Activated T-helper 1 cell treated with anti-CD3 and anti-CD28 coated beads, Interleukin-12 subunit alpha, Interleukin-12 subunit beta, Interleukin-2, Interleukin-4 antibody, amounts not matched to agents 30 ng/mL and 10 ng/mL and 1 ng/mL, durations not matched to agents 14 hours and 24 hours and 36 hours (primary cell): Measurements from ENCODE around the gene OBSCN. TPM values are rescaled to one million over a fixed set of nuclear protein-coding genes. Genes with fewer than 3 reads are reported as not detected.

Experiments used
- DNase-seq: peaks from one replicate; pipeline ENCODE4 v3.0.0; 2021; ENCODE audit warnings: low spot score
- H3K27ac Mint-ChIP-seq: one replicate; pipeline ENCODE4 v1.8.0; 2021; ENCODE audit warnings: mild to moderate bottlenecking, mixed read lengths
- H3K27me3 Mint-ChIP-seq: one replicate; pipeline ENCODE4 v1.8.0; 2022; ENCODE audit warnings: mild to moderate bottlenecking, moderate library complexity, mixed read lengths; ENCODE audit not compliant: insufficient read depth
- H3K36me3 Mint-ChIP-seq: one replicate; pipeline ENCODE4 v1.8.0; 2021; ENCODE audit warnings: low read depth, mixed read lengths
- H3K4me1 Mint-ChIP-seq: one replicate; pipeline ENCODE4 v1.8.0; 2021; ENCODE audit warnings: low read depth, mixed read lengths
- H3K4me3 Mint-ChIP-seq: one replicate; pipeline ENCODE4 v1.8.0; 2021; ENCODE audit warnings: mild to moderate bottlenecking, moderate library complexity, mixed read lengths
- H3K9me3 Mint-ChIP-seq: one replicate; pipeline ENCODE4 v1.8.0; 2021; ENCODE audit warnings: mixed read lengths
- intact Hi-C: fragments of 100-400 bp; cut with micrococcal nuclease; formaldehyde crosslinking; loops from one replicate; pipeline ENCODE4 v1.15.1; 2024
- total RNA-seq: library from RNA; stranded (reverse); gene quantifications from 2 replicates; pipeline ENCODE4 v1.2.3, GENCODE V29; 2022

OBSCN gene
- total RNA-seq, 1 donor from 2014 or later: 15.2 TPM

DNA sequence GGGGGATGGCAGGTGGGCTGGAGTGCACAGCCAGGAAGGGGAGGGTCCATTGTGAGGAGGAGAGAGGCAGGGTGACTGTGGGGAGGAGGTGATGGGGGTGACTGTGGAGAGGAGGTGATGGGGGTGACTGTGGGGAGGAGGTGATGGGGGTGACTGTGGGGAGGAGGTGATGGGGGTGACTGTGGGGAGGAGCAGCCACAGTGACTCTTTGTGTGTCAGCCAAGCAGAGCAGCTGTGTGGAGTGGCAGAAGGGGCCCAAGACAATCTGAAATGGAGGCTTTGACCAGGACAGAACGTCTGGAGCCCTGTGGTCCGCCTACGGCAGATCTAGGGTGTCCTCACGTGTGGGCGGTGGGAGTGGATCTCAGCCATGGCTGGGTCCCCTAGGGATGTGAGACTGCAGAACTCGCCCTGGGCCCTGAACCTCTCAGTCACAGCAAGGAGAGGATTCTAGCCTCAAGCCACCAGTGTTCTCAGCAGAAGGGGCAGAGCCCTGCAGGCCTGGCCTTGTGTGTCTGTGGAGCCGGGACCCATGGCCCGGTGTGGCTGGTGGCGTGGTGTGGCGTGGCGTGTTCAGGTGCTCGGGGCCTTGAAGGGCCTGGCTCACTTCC is 81.5 kb downstream of the OBSCN start:
- Mint-ChIP-seq H3K4me1 (no peaks in the 10 kb centered on the region), H3K4me3 (no peak overlapping the region), H3K27me3 (no peaks in the 10 kb centered on the region), H3K36me3 (no peaks in the 10 kb centered on the region), H3K9me3 (no peaks in the 10 kb centered on the region), H3K27ac (no peak overlapping the region)
- intact Hi-C loops: no loop called here
- no peak for DNase-seq

DNA sequence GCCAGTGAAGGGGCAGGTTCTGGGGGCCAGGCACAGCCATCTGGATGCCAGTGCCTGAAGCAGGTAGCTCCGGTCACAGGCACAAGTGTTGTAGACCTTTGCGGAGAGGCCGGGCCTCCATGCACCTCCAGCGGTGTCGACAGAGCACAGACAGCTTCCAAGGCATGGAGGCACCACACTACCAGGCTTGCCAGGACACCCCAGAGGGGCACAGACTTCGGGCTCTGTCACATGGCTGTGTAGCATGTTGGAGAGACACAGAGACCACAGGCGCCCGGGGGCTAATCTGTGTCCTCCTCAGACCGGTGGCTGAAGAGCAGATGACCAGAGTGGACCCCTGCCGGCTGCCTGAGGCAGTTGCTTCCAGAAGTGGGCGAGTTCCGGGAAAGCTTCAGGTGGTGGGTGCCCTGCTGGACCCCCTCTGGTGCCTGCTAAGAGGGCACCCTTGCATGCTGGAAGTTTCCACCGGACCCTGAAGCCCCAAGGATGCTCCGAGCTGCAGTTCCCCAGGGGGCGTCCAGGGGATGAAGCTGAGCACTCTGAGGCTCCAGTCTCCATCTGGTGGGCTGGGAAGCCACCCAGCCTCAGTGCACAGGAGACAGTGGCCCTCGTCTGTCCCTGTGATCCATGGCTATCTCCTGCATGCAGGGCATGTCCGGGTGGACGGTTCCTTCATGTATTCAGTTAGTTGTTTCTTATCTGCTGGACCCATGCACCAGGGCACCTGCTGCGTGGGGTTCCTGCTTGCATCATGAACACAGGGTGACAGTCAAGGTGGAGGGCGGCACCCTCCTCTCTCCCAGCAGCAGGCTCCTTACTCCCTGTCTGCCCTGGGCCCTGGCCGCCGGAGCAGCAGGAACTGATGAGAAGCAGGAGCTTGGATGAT is 82.4 kb downstream of the OBSCN start:
- Mint-ChIP-seq H3K27ac (no peak overlapping the region), H3K36me3 (no peaks in the 10 kb centered on the region), H3K4me1 (no peaks in the 10 kb centered on the region), H3K27me3 (no peaks in the 10 kb centered on the region), H3K4me3 (no peak overlapping the region), H3K9me3 (no peaks in the 10 kb centered on the region)
- intact Hi-C loops: no loop called here
- no peak for DNase-seq

DNA sequence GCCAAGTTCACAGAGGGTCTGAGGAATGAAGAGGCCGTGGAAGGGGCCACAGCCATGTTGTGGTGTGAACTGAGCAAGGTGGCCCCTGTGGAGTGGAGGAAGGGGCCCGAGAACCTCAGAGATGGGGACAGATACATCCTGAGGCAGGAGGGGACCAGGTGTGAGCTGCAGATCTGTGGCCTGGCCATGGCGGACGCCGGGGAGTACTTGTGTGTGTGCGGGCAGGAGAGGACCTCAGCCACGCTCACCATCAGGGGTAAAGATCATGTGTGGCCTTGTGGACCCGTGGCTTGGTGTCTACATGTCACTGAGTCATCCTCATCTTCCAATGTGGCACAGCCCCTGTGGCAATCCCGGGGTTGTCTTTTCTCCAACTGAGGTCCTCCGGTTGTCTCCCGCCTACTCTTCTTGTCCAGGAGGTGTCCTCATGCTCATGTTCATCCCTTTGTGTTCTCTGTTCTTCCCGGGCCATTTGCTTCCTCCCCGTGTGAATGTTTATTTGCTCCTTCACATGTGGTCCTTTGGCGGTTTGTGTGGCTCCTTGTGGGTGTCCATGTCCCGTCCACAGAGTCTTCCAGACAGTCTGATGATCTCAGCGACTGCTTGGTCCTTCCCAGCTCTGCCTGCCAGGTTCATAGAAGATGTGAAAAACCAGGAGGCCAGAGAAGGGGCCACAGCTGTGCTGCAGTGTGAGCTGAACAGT is 84.2 kb downstream of the OBSCN start:
- no peak overlapping the region for H3K27ac Mint-ChIP-seq
- H3K4me3 Mint-ChIP-seq: no peak overlapping the region
- no peak for DNase-seq
- intact Hi-C loops: no loop called here
- no peaks in the 10 kb centered on the region for H3K36me3 Mint-ChIP-seq
- peaks cover 3% of the 10 kb centered on the region for H3K9me3 Mint-ChIP-seq
- H3K27me3 Mint-ChIP-seq: no peaks in the 10 kb centered on the region
- no peaks in the 10 kb centered on the region for H3K4me1 Mint-ChIP-seq

DNA sequence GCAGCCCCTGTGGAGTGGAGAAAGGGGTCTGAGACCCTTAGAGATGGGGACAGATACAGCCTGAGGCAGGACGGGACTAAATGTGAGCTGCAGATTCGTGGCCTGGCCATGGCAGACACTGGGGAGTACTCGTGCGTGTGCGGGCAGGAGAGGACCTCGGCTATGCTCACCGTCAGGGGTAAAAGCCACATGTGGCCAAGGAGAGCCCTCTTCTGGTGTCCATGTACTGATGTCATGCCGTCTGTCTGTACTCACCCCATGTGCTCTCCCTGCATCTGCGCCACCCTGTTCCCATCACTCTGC is 84.7 kb downstream of the OBSCN start:
- Mint-ChIP-seq H3K27ac (no peak overlapping the region), H3K9me3 (peaks cover 8% of the 10 kb centered on the region), H3K4me3 (no peak overlapping the region), H3K27me3 (no peaks in the 10 kb centered on the region), H3K36me3 (no peaks in the 10 kb centered on the region), H3K4me1 (no peaks in the 10 kb centered on the region)
- intact Hi-C loops: no loop called here
- no peak for DNase-seq

DNA sequence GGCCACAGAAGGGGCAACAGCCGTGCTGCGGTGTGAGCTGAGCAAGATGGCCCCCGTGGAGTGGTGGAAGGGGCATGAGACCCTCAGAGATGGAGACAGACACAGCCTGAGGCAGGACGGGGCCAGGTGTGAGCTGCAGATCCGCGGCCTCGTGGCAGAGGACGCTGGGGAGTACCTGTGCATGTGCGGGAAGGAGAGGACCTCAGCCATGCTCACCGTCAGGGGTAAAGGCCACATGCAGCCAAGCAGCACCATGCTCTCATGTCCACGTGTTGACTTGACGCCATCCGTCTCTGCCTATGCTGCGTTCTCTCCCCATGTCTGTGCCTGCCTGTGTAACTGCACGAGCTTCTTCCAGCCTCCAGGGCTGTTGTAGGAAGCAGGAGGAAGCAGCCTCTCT is 85.5 kb downstream of the OBSCN start:
- Mint-ChIP-seq H3K9me3 (peaks cover 12% of the 10 kb centered on the region), H3K27ac (no peak overlapping the region), H3K36me3 (no peaks in the 10 kb centered on the region), H3K4me1 (no peaks in the 10 kb centered on the region), H3K27me3 (no peaks in the 10 kb centered on the region), H3K4me3 (no peak overlapping the region)
- intact Hi-C loops: no loop called here
- no peak for DNase-seq

DNA sequence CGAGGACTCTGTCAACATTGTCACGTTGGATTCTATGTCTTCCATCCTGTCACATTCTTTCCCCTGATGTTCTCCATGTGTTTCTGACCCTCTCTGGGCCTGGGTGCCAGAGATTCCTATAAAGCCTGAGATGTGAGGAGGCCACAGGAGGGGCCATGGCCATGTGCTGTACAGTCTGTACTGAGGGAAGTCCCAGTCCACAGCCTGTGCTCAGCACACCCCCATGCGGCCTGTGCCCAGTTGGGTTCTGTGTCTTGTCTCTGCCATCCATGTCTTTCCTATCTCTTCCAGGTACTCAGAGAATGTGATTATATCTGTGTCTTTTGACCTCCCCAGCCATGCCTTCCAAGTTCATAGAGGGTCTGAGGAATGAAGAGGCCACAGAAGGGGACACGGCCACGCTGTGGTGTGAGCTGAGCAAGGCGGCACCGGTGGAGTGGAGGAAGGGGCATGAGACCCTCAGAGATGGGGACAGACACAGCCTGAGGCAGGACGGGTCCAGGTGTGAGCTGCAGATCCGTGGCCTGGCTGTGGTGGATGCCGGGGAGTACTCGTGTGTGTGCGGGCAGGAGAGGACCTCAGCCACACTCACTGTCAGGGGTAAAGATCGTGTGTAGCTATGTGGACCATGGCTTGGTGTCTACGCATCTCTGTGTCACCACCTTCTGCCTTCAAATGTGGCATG is 86.1 kb downstream of the OBSCN start:
- no peaks in the 10 kb centered on the region for H3K27me3 Mint-ChIP-seq
- peaks cover 12% of the 10 kb centered on the region for H3K9me3 Mint-ChIP-seq
- intact Hi-C loops: no loop called here
- no peaks in the 10 kb centered on the region for H3K36me3 Mint-ChIP-seq
- DNase-seq: no peak
- no peak overlapping the region for H3K27ac Mint-ChIP-seq
- H3K4me3 Mint-ChIP-seq: no peak overlapping the region
- no peaks in the 10 kb centered on the region for H3K4me1 Mint-ChIP-seq

- Mint-ChIP-seq H3K27ac (no peak overlapping the region), H3K4me1 (no peaks in the 10 kb centered on the region), H3K36me3 (peaks cover 2% of the 10 kb centered on the region), H3K9me3 (peaks cover 12% of the 10 kb centered on the region), H3K27me3 (no peaks in the 10 kb centered on the region), H3K4me3 (no peak overlapping the region)
- intact Hi-C loops: no loop called here
- DNase-seq: no peak
Observed at GRCh38 chr1:228294717-228295116, 86.9 kb downstream of the OBSCN start.

DNA sequence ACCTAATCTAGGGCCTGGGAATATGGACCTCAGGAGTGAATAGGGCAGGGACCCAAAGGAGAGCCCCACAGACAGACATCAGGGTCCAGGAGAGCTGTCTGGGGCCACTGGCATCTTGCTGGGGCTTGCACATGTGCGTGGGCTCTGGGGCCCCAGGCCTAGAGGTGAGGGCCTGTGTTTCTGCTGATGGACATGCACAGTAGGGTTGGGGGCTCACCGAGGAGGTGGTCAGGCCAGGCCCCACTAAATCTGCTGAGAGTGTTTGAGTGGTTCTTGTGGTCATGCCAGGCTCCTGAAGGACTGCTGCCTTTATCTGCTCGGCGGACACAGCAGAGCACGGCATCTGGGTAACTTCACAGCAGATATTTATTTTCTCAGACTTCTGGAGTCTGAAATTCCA is 87.4 kb downstream of the OBSCN start:
- Mint-ChIP-seq H3K4me1 (no peaks in the 10 kb centered on the region), H3K36me3 (peaks cover 2% of the 10 kb centered on the region), H3K4me3 (no peak overlapping the region), H3K27me3 (no peaks in the 10 kb centered on the region), H3K27ac (no peak overlapping the region), H3K9me3 (peaks cover 12% of the 10 kb centered on the region)
- intact Hi-C loops: no loop called here
- DNase-seq: no peak

- Mint-ChIP-seq H3K9me3 (peaks cover 18% of the 10 kb centered on the region), H3K4me1 (no peaks in the 10 kb centered on the region), H3K27me3 (no peaks in the 10 kb centered on the region), H3K4me3 (no peak overlapping the region), H3K27ac (no peak overlapping the region), H3K36me3 (peaks cover 2% of the 10 kb centered on the region)
- DNase-seq: no peak
- intact Hi-C loops: no loop called here
Observed at GRCh38 chr1:228295981-228296380, 88.1 kb downstream of the OBSCN start.

DNA sequence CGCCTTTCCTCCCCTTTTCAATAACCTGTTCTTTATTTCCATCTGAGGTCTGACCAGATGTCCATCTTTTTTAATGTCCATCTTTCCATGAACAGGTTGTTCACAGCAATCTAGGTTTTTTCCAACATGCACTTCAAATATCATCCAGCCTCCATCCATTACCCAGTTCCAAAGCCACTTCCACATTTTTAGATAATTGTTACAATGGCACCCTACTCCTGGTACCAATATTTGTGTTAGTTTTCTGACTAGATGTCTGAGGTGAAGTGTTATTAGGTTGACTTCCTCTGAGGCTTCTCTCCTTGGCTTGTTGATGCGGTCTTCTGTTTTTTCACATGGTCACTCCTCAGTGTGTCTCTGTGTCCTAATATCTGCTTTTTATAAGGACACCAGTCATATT is 89.4 kb downstream of the OBSCN start:
- intact Hi-C loops: no loop called here
- H3K27me3 Mint-ChIP-seq: no peaks in the 10 kb centered on the region
- H3K4me1 Mint-ChIP-seq: no peaks in the 10 kb centered on the region
- no peak overlapping the region for H3K4me3 Mint-ChIP-seq
- no peak overlapping the region for H3K27ac Mint-ChIP-seq
- DNase-seq: no peak
- peaks cover 5% of the 10 kb centered on the region for H3K36me3 Mint-ChIP-seq
- H3K9me3 Mint-ChIP-seq: peaks cover 28% of the 10 kb centered on the region

DNA sequence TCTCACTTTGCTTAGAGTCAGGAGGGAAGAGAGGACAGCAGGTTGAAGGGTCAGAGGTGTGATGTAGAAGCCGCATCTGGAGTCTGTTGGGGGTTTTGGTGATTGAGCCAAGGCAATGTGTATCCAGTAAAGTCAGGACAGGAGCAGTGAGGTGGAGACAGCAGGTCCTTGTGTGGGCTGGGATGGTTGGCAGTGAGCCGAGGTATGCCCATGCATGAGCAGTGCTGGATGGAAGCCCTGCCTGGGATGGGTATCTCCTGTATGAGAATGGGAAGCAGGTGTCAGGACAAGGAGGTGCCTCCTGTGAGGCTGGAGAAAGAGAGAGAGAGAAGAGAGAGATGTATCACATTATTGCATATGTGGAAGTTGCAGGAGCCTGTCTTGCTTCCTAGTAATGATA is 90.0 kb downstream of the OBSCN start:
- H3K9me3 Mint-ChIP-seq: peaks cover 34% of the 10 kb centered on the region
- H3K4me3 Mint-ChIP-seq: no peak overlapping the region
- H3K27me3 Mint-ChIP-seq: no peaks in the 10 kb centered on the region
- intact Hi-C loops: no loop called here
- H3K36me3 Mint-ChIP-seq: peaks cover 5% of the 10 kb centered on the region
- H3K27ac Mint-ChIP-seq: no peak overlapping the region
- no peaks in the 10 kb centered on the region for H3K4me1 Mint-ChIP-seq
- DNase-seq: no peak

GRCh38 chr1:228298471-228298870 is 90.6 kb downstream of the OBSCN start:
- DNase-seq: no peak
- Mint-ChIP-seq H3K36me3 (peaks cover 6% of the 10 kb centered on the region), H3K4me3 (no peak overlapping the region), H3K27me3 (no peaks in the 10 kb centered on the region), H3K27ac (no peak overlapping the region), H3K4me1 (no peaks in the 10 kb centered on the region), H3K9me3 (peaks cover 36% of the 10 kb centered on the region)
- intact Hi-C loops: no loop called here

DNA sequence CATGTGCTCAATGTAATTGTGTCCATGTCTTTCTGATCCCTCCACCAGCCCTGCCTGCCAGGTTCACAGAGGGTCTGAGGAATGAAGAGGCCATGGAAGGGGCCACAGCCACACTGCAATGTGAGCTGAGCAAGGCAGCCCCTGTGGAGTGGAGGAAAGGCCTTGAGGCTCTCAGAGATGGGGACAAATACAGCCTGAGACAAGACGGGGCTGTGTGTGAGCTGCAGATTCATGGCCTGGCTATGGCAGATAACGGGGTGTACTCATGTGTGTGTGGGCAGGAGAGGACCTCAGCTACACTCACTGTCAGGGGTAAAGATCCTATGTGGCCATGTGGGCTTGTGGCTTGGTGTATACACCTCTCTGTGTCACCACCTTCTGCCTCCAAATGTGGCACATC is 91.4 kb downstream of the OBSCN start:
- intact Hi-C loops: no loop called here
- H3K27ac Mint-ChIP-seq: no peak overlapping the region
- DNase-seq: no peak
- peaks cover 41% of the 10 kb centered on the region for H3K9me3 Mint-ChIP-seq
- H3K4me1 Mint-ChIP-seq: no peaks in the 10 kb centered on the region
- no peaks in the 10 kb centered on the region for H3K27me3 Mint-ChIP-seq
- no peak overlapping the region for H3K4me3 Mint-ChIP-seq
- peaks cover 8% of the 10 kb centered on the region for H3K36me3 Mint-ChIP-seq
